Sigmoid colon (tissue), 4 donors: Measurements from ENCODE around the gene KLK5.
"Not testable (repeated sequence)": the region's sequence is repeated elsewhere in the genome, so short reads cannot be mapped to it uniquely, and the experiment has no call there.

Experiments used
- CTCF ChIP-seq, 4 experiments: fragments of 450-650 bp in 3 of 4; fragments of 200-600 bp in 1 of 4; IDR thresholded peaks; one replicate each; pipeline ENCODE4 v1.5.1; 2016 to 2019; ENCODE audit warnings: antibody characterized with exemption in 4 of 4, mild to moderate bottlenecking in 3 of 4, moderate library complexity in 2 of 4
- EP300 ChIP-seq, 4 donors: sonication (generic); formaldehyde crosslinking; IDR thresholded peaks; one replicate each; pipeline ENCODE4 v1.6.1; 2017; ENCODE audit warnings: antibody characterized with exemption in 4 of 4
- POLR2A ChIP-seq, 2 donors: fragments of 450-650 bp; IDR thresholded peaks; one replicate each; pipeline ENCODE4 v1.6.1; 2016; ENCODE audit warnings: antibody characterized with exemption in 2 of 2, mild to moderate bottlenecking in 2 of 2, moderate library complexity in 2 of 2

DNA sequence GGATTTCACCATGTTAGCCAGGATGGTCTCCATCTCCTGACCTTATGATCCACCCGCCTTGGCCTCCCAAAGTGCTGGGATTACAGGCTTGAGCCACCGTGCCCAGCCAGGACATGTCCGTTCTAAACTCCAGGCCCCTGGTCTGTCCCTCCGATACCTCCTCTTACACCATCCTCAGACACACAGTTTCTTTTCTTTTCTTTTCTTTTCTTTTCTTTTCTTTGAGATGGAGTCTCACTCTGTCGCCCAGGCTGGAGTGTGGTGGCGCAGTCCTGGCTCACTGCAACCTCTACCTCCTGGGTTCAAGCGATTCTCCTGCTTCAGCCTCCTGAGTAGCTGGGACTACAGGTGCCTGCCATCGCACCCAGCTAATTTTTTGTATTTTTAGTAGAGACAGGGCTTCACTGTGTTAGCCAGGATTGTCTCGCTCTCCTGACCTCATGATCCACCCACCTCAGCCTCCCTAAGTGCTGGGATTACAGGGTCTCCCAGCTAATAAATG, 56.7 kb downstream of the KLK5 start:
- not testable (repeated sequence) for TF ChIP-seq CTCF, POLR2A, EP300 (IDR thresholded peaks at IDR 0.05)
